HepG2 (cell line): ENCODE data around the gene DGKB. TPM values are rescaled to one million over a fixed set of nuclear protein-coding genes. Genes with fewer than 3 reads are reported as not detected.

ENCODE experiments used
- ATAC-seq: fragments of 200-7000 bp; cut with Tn5 transposase; 3 replicates; pipeline ENCODE4 v1.9.1; 2020; ENCODE audit warnings: mild to moderate bottlenecking, moderate library complexity
- BruUV-seq: library from RNA; stranded (reverse); fragments of 400-500 nt; replicated peaks from 2 replicates; lab custom pipeline; 2021; lab: Mats Ljungman, UMichigan
- CTCF ChIA-PET: fragments of 300-600 bp; formaldehyde crosslinking; extraction: SDS; loops from one replicate; lab custom pipeline; 2021; ENCODE audit warnings: low total read pairs, inconsistent platforms, low intra/inter-chr PET ratio; lab: Yijun Ruan, JAX
- POLR2A ChIA-PET: fragments of 350-600 bp; sonication (Branson Sonifier 250); formaldehyde crosslinking; loops from one replicate; lab custom pipeline; 2020; ENCODE audit warnings: antibody characterized with exemption, inconsistent platforms; lab: Yijun Ruan, JAX
- DNase-seq: peaks from one replicate; pipeline ENCODE4 v3.0.0-alpha.2; 2015; ENCODE audit warnings: low spot score
- FAIRE-seq: peaks from 3 replicates; lab custom pipeline; 2011; peaks lifted over from hg19 to GRCh38; lab: Jason Lieb, UNC
- H2AFZ ChIP-seq: one replicate; pipeline ENCODE4 v1.6.1; 2011; ENCODE audit warnings: low read length, inconsistent platforms
- H3K27ac ChIP-seq: fragments of 300-600 bp; 3 replicates; pipeline ENCODE4 v1.8.0; 2011; ENCODE audit warnings: mixed run types, mild to moderate bottlenecking, mixed read lengths, low read length, inconsistent platforms; ENCODE audit not compliant: insufficient read depth; ENCODE audit errors: extremely low read length
- H3K27me3 ChIP-seq, 2 experiments: fragments of 200-600 bp in 1 of 2; 2 replicates in 1 of 2; 3 replicates in 1 of 2; pipeline versions ENCODE4 v1.6.0 to v1.8.0; 2011; ENCODE audit warnings: low read length in 2 of 2, mild to moderate bottlenecking in 2 of 2, moderate library complexity in 2 of 2, inconsistent platforms in 1 of 2; ENCODE audit not compliant: insufficient read depth in 2 of 2, control insufficient read depth in 1 of 2
- H3K36me3 ChIP-seq, 2 experiments: fragments of 200-600 bp in 1 of 2; replicated peaks in 1 of 2; 2 replicates in 1 of 2; 3 replicates in 1 of 2; pipeline versions ENCODE4 v1.5.1 to v1.8.0; 2011; ENCODE audit warnings: low read length in 2 of 2, inconsistent platforms in 1 of 2; ENCODE audit not compliant: insufficient read depth in 2 of 2, control insufficient read depth in 1 of 2
- H3K4me1 ChIP-seq: 2 replicates; pipeline ENCODE4 v1.5.1; 2012; ENCODE audit warnings: low read length, inconsistent platforms; ENCODE audit not compliant: insufficient read depth
- H3K4me2 ChIP-seq: 2 replicates; pipeline ENCODE4 v1.6.0; 2011; ENCODE audit warnings: low read depth, low read length, inconsistent platforms
- H3K4me3 ChIP-seq, 3 experiments: fragments of 200-600 bp in 1 of 3; sonication (generic), shearing (Covaris generic) in 1 of 3; replicated peaks in 1 of 3; 2 replicates each; pipeline ENCODE4 v1.5.1; 2011 to 2016; ENCODE audit warnings: low read length in 3 of 3, inconsistent platforms in 2 of 3, low read depth in 2 of 3, mild to moderate bottlenecking in 2 of 3, control low read depth in 1 of 3, mixed read lengths in 1 of 3; ENCODE audit not compliant: insufficient read depth in 1 of 3
- H3K79me2 ChIP-seq: one replicate; pipeline ENCODE4 v1.6.1; 2011; ENCODE audit warnings: low read length, inconsistent platforms; ENCODE audit not compliant: insufficient read depth
- H3K9ac ChIP-seq: 2 replicates; pipeline ENCODE4 v1.6.0; 2011; ENCODE audit warnings: mild to moderate bottlenecking, low read depth, low read length, inconsistent platforms; ENCODE audit not compliant: insufficient read depth
- H3K9me3 ChIP-seq: 2 replicates; pipeline ENCODE4 v1.5.1; 2012; ENCODE audit warnings: mild to moderate bottlenecking, low read length
- H4K20me1 ChIP-seq: 2 replicates; pipeline ENCODE4 v1.6.0; 2011; ENCODE audit warnings: inconsistent platforms, mild to moderate bottlenecking, low read length, moderate library complexity; ENCODE audit not compliant: insufficient read depth
- ATRX ChIP-seq: sonication (generic); formaldehyde crosslinking; IDR thresholded peaks from 2 replicates; pipeline ENCODE4 v1.4.0; 2020; ENCODE audit warnings: missing genetic modification reagents, borderline replicate concordance
- CHCHD3 ChIP-seq: sonication (generic); formaldehyde crosslinking; IDR thresholded peaks from 2 replicates; pipeline ENCODE4 v1.8.0; 2022; ENCODE audit warnings: mild to moderate bottlenecking, missing genetic modification reagents, moderate library complexity
- CHD4 ChIP-seq: fragments of 200-600 bp; sonication (generic); IDR thresholded peaks from 2 replicates; pipeline ENCODE4 v1.7.0; 2017; ENCODE audit warnings: mild to moderate bottlenecking, low read length, borderline replicate concordance
- EEA1 ChIP-seq: sonication (generic); formaldehyde crosslinking; IDR thresholded peaks from 2 replicates; pipeline ENCODE4 v1.5.1; 2020; ENCODE audit warnings: mild to moderate bottlenecking, missing genetic modification reagents, borderline replicate concordance
- ETV5 ChIP-seq: IDR thresholded peaks from 2 replicates; pipeline ENCODE4 v1.6.1; 2018; ENCODE audit warnings: missing biosample characterization, missing genetic modification reagents, inconsistent platforms, borderline replicate concordance
- EZH2 ChIP-seq: conservative IDR thresholded peaks from 2 replicates; pipeline ENCODE4 v1.6.1; 2012; ENCODE audit warnings: mild to moderate bottlenecking, low read depth, low read length, moderate library complexity
- GFI1 ChIP-seq: sonication (generic); formaldehyde crosslinking; IDR thresholded peaks from 2 replicates; pipeline ENCODE4 v1.5.0; 2020; ENCODE audit warnings: missing genetic modification reagents, mild to moderate bottlenecking, borderline replicate concordance
- POLR2AphosphoS2 ChIP-seq: IDR thresholded peaks from 2 replicates; pipeline ENCODE4 v1.6.1; 2011; ENCODE audit warnings: low read depth, low read length, improper control_type of control experiment
- RERE ChIP-seq: IDR thresholded peaks from 2 replicates; pipeline ENCODE4 v1.6.1; 2016; ENCODE audit warnings: low read depth, missing genetic modification reagents, missing compliant biosample characterization
- SMAD3 ChIP-seq: sonication (generic); formaldehyde crosslinking; IDR thresholded peaks from 2 replicates; pipeline ENCODE4 v1.4.0; 2020; ENCODE audit warnings: missing genetic modification reagents
- SOX13 ChIP-seq, 3 experiments: fragments of 450-650 bp in 1 of 3; sonication (generic) in 1 of 3; formaldehyde crosslinking in 1 of 3; IDR thresholded peaks in 2 of 3; conservative IDR thresholded peaks in 1 of 3; 2 replicates each; pipeline versions ENCODE4 v1.5.0 to v1.6.1; 2016 to 2020; ENCODE audit warnings: antibody characterized with exemption in 1 of 3, mild to moderate bottlenecking in 1 of 3, missing compliant biosample characterization in 1 of 3, missing genetic modification reagents in 1 of 3, moderate library complexity in 1 of 3
- ZKSCAN5 ChIP-seq: sonication (generic); formaldehyde crosslinking; IDR thresholded peaks from 2 replicates; pipeline ENCODE4 v1.5.1; 2020; ENCODE audit warnings: mild to moderate bottlenecking, missing genetic modification reagents
- ZNF10 ChIP-seq: sonication (generic); formaldehyde crosslinking; IDR thresholded peaks from 2 replicates; pipeline ENCODE4 v1.4.0; 2020; ENCODE audit warnings: mild to moderate bottlenecking, low read depth, missing genetic modification reagents, borderline replicate concordance
- ZNF160 ChIP-seq: sonication (generic); formaldehyde crosslinking; IDR thresholded peaks from 2 replicates; pipeline ENCODE4 v1.8.0; 2022; ENCODE audit warnings: mild to moderate bottlenecking, inconsistent platforms, missing genetic modification reagents
- ZSCAN30 ChIP-seq: sonication (generic); formaldehyde crosslinking; IDR thresholded peaks from 2 replicates; pipeline ENCODE4 v1.5.0; 2020; ENCODE audit warnings: mild to moderate bottlenecking, missing genetic modification reagents
- WGBS: methylation state at CpG from one replicate; pipeline ENCODE4 v1.1.6; 2017; ENCODE audit warnings: low lambda C conversion rate; 5-methylcytosine and 5-hydroxymethylcytosine counted together
- in situ Hi-C: cut with HindIII; loops from 2 replicates; pipeline ENCODE4 v1.10.0; 2017; ENCODE audit warnings: low pct_unique_long_range_greater_than_20kb; ENCODE audit not compliant: extremely low pct_ligation_motif_present
- intact Hi-C: fragments of 100-400 bp; cut with micrococcal nuclease; formaldehyde crosslinking; loops from one replicate; pipeline ENCODE4 v1.10.0; 2022; ENCODE audit not compliant: unreplicated experiment
- polyA plus RNA-seq, 8 experiments: library from polyadenylated mRNA; depleted of rRNA in 3 of 8; stranded (reverse) in 7 of 8; unstranded in 1 of 8; fragments of >200 nt; fragmentation: Illumina TruSeq in 4 of 8; extraction: Trizol in 4 of 8; gene quantifications; 2 replicates each; pipeline versions ENCODE4 v1.2.1 to v1.2.3, GENCODE V29; 2011 to 2016; ENCODE audit warnings: low read depth in 4 of 8, missing spikeins in 1 of 8, mixed read lengths in 1 of 8; ENCODE audit not compliant: insufficient read depth in 1 of 8
- total RNA-seq, 5 experiments: library from RNA; depleted of rRNA; stranded (reverse); fragments of >200 nt; fragmentation: Illumina TruSeq; extraction: Trizol; gene quantifications; 2 replicates each; pipeline ENCODE4 v1.2.3, GENCODE V29; 2016; ENCODE audit warnings: low read depth in 1 of 5

DGKB gene
- total and polyA plus RNA-seq, 2 of the 13 experiments (the other 11 are each of a cell fraction or from before 2014, with no cell fraction given) = not detected

- H3K79me2 ChIP-seq = no peaks in the 10 kb centered on the region
- H3K9me3 ChIP-seq = peaks cover 84% of the 10 kb centered on the region
- BruUV-seq = no TSS peak
Measured at GRCh38 chr7:14487701-14488395, 414.7 kb downstream of the DGKB start.

More at GRCh38 chr7:14487701-14488395, 414.7 kb downstream of the DGKB start:
- DNase-seq (no peak), ATAC-seq (no peak), FAIRE-seq (no peak)
- Histone ChIP-seq H3K4me2 (no peak overlapping the region), H3K9ac (no peak overlapping the region), H2AFZ (no peak overlapping the region), H4K20me1 (no peaks in the 10 kb centered on the region), H3K27ac (no peak overlapping the region), H3K36me3 (no peaks in the 10 kb centered on the region), H3K27me3 (no peaks in the 10 kb centered on the region), H3K4me1 (no peaks in the 10 kb centered on the region), H3K4me3 (no peak overlapping the region)
- POLR2A ChIA-PET = no interaction called here
- TF ChIP-seq ZNF160 (no peak), CHCHD3 (no peak), EEA1 (CRISPR knock-in tag) (no peak), SOX13 (IDR thresholded peaks at IDR 0.05) (no peak), SOX13 (CRISPR knock-in tag; conservative IDR thresholded peaks at IDR 0.05 in 1 of 2, IDR thresholded peaks at IDR 0.05 in 1 of 2) (no peak), POLR2AphosphoS2 (no peak), ZSCAN30 (CRISPR knock-in tag) (no peak), RERE (CRISPR knock-in tag) (no peak), ETV5 (no peak), CHD4 (no peak), ZNF10 (no peak), ATRX (CRISPR knock-in tag) (no peak), GFI1 (CRISPR knock-in tag) (no peak), SMAD3 (CRISPR knock-in tag) (no peak), ZKSCAN5 (no peak), EZH2 (no peak)
- CTCF ChIA-PET = no interaction called here
- 3% methylated on average over 3 of the region's 3 CpGs for WGBS
- intact Hi-C loops (no loop called here), in situ Hi-C loops (no loop called here)
